HG03571 (cell line): ENCODE measurements around the gene VPS72.
A peak's percentile ranks its signal among the peaks of the same experiment; 100 is the strongest.
"Not testable (repeated sequence)": the region's sequence is repeated elsewhere in the genome, so short reads cannot be mapped to it uniquely, and the experiment has no call there.

ENCODE experiments used
- ATAC-seq: cut with Tn5 transposase; IDR thresholded peaks from one replicate; pipeline ENCODE4 v1.9.1; 2021; ENCODE audit not compliant: unreplicated experiment

VPS72 gene

GRCh38 chr1:151188667-151189066 lies 1.3 kb downstream of the VPS72 start:
- ATAC-seq: not testable (repeated sequence)

- no peak for ATAC-seq
Observed at GRCh38 chr1:151187205-151187604, 2.8 kb downstream of the VPS72 start.

GRCh38 chr1:151184211-151184610 lies 5.8 kb downstream of the VPS72 start:
- no peak for ATAC-seq

GRCh38 chr1:151176514-151177045 lies 13.4 kb downstream of the VPS72 start:
- no peak for ATAC-seq

GRCh38 chr1:151175863-151176262 lies 14.1 kb downstream of the VPS72 start, which contains the start of gene TMOD4:
TSS of gene TMOD4 (minus strand) at chr1:151175981. CDS start at chr1:151174875, 1,106 bp downstream.
- no peak for ATAC-seq

DNA sequence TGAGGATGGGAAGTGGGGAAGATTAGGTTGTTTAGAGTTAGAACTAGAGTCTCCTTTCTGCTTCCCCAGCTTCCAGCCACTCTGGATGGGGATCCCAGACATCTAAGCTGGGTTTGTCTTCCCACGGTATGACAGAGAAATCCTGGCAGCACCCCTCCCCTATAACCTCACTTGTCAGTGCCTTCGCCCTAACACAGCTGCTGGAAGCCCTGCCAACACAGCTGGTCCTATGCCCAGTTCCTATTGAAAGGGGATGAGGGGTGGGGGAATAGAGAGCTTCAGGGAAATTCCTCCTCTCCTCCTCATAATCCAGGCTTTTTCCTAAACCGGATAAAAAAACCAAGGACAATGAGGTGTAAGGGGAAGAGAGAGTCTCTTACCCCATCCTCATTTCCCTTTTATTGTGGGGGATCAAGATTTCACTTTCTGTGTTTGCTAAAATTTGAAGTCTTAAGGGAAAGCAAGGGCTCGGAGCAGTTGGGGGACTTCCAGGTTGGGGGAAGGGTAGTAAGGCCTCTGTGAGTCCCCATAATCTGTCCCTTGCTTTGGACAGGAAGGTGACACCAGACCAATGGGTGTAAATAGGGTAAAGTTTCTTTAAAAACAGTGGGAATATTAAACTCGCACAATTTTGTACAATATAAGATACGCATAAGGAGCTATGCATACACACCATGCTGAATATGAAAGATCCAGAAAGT lies 14.8 kb downstream of the VPS72 start:
- no peak for ATAC-seq

DNA sequence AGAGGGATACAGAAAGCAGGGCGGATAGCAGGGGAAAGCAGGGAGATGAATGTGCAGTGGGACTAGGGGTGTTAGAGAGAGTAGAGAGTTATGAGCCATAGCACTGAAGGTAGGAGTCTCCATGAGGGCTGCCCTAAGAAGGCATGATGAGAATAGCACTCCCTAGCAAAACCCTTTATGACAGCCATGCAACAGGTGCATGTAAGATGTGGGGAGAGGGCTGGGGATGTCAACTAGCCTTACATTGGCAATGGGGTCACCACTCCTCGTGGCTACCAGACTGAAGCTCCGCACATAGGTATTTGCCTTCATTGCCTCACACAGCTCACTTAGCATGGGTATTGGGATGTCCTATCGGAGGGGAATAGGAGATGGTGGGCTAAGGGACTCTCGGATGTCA lies 18.8 kb downstream of the VPS72 start:
- ATAC-seq: no peak

GRCh38 chr1:151167116-151167515 lies 22.9 kb downstream of the VPS72 start:
- no peak for ATAC-seq

DNA sequence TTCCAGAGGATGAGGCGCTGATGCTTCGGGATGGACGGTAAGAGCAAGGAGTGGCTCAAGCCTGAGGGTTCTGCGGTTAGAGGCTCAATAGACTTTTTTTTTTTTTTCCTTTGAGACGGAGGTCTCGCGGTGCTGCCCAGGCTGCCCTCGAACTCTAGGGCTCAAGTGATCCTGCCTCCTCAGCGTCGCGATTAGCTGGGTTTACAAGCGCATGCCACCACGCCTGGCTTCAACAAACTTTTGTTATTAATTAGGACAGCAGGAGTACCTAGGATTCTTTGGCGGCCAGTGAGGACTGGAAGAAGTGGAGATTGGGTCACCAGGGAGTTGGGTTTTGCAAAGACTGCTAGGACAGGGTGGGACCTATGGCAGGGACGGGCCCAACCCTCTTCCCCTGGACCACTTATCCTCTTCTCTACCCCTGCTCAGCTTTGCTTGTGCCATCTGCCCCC lies 23.5 kb downstream of the VPS72 start:
- ATAC-seq: no peak

DNA sequence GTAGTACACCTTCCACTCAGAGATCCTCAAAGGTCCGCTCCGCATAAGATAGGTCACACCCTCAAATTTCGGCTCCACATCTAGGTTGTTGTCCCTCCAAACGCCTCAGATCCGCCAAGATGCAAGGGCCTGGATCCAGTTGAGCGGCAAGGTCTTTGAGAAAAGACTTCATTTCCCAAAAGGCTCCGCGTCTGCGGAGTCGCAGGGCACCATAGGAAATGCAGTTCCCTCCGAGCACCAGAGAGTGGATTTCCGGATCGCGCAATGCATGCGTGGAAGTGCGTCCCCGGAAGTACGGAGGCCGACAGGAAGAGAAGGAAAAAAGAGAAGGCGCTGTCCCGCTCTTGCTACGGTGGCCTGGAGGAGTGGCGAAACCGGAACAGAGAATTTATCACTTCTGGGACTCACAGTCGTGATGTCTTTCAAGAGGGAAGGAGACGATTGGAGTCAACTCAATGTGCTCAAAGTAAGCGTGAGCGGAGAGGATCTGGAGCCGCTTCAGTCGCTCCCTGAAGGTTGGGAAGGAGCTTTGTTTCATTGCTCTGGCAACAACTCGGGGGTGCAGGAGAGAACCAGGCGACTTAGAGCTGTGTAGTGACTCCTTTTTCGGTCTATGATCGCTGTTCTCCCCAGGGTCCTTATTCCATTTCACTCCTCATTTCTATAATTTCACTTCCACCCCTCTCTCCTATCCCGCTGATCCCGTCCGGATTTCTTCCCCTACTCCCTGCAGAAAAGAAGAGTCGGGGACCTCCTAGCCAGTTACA lies 24.1 kb downstream of the VPS72 start, which contains the start of the genes LYSMD1 and SCNM1:
Gene LYSMD1, minus strand, starts transcription at position 165 of the 767 bp plus-strand sequence. CDS start 644 bp downstream, outside the sequence.
Gene SCNM1, plus strand, starts transcription at position 407 of the 767 bp plus-strand sequence. Its CDS starts 9 bp downstream, at position 416.
- peak; percentile 86 for ATAC-seq

DNA sequence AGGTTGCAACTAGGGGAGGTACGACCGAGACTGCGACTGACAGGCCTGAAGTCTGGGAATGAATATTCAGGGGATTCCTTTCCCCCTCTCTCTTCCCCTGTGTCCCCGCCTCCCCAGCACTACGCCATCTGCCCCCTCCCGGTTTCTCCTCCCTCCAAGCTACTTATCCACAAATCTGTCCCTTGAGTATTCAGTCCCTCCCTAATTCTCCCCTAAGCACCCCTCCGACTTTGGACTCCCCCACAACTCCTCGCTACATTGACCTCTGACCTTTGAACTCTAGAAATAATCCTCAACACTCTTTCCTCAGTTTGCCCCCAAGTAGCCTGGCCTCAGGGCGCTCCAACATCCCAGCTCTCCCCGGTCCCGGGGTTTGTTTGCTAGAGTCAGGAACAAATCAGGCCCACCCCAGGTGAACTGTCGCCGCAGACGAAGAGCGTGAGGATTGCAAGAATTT lies 24.7 kb downstream of the VPS72 start:
- ATAC-seq: no peak

DNA sequence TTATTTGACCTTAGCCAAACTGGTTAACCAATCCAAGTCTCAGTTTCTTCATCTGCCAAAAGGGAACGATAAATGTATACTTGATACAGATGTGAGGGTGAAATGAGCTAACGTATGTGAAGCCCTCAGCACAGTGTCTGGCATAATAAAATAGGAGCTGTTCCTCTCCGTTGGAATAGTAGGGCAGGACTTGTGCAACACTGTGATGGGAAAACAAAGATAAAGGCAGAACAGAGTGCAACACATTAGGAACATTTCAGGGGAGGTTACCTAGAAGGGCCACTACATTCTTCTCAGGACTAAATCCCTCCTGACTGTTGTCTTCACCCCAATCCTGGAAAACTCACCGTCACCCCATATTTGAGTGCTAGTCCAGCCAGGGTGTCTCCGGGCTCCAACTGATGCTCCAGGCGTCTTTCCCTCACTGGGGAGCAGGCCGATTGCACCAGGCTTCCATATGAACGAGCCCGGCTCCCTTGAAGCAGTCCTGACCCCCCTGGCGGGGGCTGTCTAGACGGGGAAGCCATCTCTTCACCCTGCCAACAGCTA lies 25.2 kb downstream of the VPS72 start:
- no peak for ATAC-seq

DNA sequence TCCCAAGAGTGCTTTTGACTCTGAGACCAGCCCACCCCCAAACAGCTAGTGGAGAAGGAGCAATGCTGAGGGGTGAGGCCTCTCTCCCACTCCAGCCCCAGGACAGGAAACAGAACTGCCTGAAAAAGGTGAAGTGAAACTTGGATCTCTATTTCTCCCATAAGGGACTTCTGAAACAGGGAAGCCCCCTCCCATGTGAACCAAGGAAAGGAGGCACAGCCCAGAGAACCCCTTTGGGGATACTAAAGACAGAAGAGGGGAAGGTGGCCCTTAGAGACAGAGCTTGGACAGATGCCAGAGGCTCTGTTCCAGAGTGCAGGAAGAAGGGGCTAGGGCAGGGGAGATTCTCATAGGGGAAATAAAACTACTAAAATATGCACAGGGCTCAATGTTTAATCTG lies 30.6 kb downstream of the VPS72 start:
- ATAC-seq: no peak

GRCh38 chr1:151158751-151159251 lies 31.2 kb downstream of the VPS72 start:
- no peak for ATAC-seq

DNA sequence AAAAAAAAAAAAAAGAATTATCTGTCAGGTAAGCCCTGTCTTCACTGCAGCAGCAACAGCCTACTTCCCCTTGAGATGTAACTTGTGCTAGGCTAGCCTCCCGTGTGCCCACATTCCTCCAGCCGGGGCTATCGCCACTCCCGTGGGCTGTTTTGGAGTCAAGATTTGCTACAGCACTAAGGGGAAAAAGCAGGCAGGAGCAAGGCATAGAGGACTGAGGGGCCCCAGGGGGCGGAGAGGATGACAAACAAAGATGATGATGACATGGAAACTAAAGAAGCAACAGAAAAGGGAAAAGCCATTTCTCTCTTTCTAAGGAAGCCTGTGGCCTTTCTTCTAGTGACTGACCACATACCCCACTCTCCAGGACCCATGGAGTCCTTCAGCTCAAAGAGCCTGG lies 31.7 kb downstream of the VPS72 start:
- ATAC-seq: no peak

- ATAC-seq: peak; percentile 40
Observed at GRCh38 chr1:151157067-151157531, 32.9 kb downstream of the VPS72 start.

- no peak for ATAC-seq
Observed at GRCh38 chr1:151156515-151156819, 33.5 kb downstream of the VPS72 start, which contains the start of gene TNFAIP8L2. TSS of gene TNFAIP8L2 (plus strand) at chr1:151156649. CDS start at chr1:151158698, 2,049 bp downstream.

- no peak for ATAC-seq
Observed at GRCh38 chr1:151147665-151148064, 42.3 kb downstream of the VPS72 start.

- ATAC-seq: no peak
Observed at GRCh38 chr1:151147132-151147503, 42.9 kb downstream of the VPS72 start.

DNA sequence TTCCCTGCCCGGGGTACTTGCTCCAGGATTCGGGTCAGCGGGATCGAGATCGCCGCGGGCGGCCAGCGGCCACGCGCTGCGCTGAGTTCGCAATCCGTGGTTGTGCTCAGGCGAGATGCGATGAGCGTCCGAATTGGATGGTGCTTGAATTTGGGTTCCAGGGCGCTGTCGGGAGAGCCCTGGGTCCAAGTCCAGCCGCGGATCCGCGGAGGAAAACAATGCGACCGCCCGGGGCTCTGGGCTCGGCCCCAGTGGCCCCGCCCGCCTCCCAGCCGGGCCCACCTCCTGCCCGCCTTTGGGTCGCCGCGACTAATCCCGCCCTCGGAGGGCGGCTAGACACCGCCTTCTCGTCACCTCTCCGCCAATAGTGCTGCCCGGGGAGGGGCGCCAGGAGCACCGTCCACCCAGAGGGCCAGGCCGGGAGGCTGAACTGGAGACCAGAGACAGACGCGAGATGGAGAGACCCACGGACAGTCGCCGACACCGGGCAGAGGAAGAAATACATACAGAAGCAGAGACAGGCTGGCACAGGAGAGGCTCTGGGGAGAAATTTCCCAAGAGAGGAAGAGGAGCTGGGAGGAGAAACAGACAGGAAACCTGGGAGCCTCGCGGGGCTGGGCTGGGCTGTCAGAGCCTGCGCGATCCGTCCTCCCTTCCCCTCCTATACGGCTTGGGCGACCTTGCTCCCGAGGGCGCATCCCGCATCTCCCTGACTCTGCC lies 43.4 kb downstream of the VPS72 start, which contains the start of gene SEMA6C:
Gene SEMA6C, minus strand, starts transcription at position 220 of the 720 bp plus-strand sequence. CDS start 4,010 bp downstream, outside the sequence.
- peak; percentile 99 for ATAC-seq
